K562 (cell line): ENCODE results near the gene DUS3L.

Experiments
- ELF2 ChIP-seq: fragments of 250-450 bp; sonication (Bioruptor Pico); IDR thresholded peaks from 2 replicates; pipeline ENCODE4 v1.5.0; 2021; ENCODE audit warnings: mild to moderate bottlenecking
- IFI16 ChIP-seq: fragments of 250-450 bp; sonication (Bioruptor Pico); IDR thresholded peaks from 2 replicates; pipeline ENCODE4 v2.1.2; 2022; ENCODE audit warnings: mild to moderate bottlenecking, inconsistent platforms
- NFYB ChIP-seq: IDR thresholded peaks from 2 replicates; pipeline ENCODE4 v1.6.1; 2011; ENCODE audit warnings: mild to moderate bottlenecking, moderate library complexity; ENCODE audit not compliant: insufficient read length; ENCODE audit errors: extremely low read depth
- POLR2AphosphoS2 ChIP-seq: IDR thresholded peaks from 2 replicates; pipeline ENCODE4 v1.6.1; 2012; ENCODE audit warnings: low read length, improper control_type of control experiment
- RBM39 ChIP-seq: fragments of 200-400 bp; formaldehyde crosslinking; optimal IDR thresholded peaks from 2 replicates; pipeline ENCODE3; 2018; ENCODE audit warnings: low read depth, low read length
- SP1 ChIP-seq: sonication (generic); formaldehyde crosslinking; IDR thresholded peaks from 2 replicates; pipeline ENCODE4 v1.8.1; 2022; ENCODE audit warnings: mild to moderate bottlenecking, missing genetic modification reagents
- SREBF2 ChIP-seq: sonication (generic); formaldehyde crosslinking; IDR thresholded peaks from 2 replicates; pipeline ENCODE4 v1.4.0; 2020; ENCODE audit warnings: mild to moderate bottlenecking, missing genetic modification reagents
- TBP ChIP-seq: optimal IDR thresholded peaks from 2 replicates; pipeline ENCODE3; 2011; ENCODE audit warnings: low read depth, low read length, improper control_type of control experiment
- TCF7 ChIP-seq: sonication (generic); IDR thresholded peaks from 2 replicates; pipeline ENCODE4 v1.6.1; 2016; ENCODE audit warnings: antibody characterized with exemption, borderline replicate concordance
- ZNF384 ChIP-seq: IDR thresholded peaks from 2 replicates; pipeline ENCODE4 v1.6.1; 2012; ENCODE audit warnings: low read depth, low read length, improper control_type of control experiment
- TF ChIP-seq, protein P1 (sequence below), 3 experiments: IDR thresholded peaks in 2 of 3; conservative IDR thresholded peaks in 1 of 3; 2 replicates each; pipeline ENCODE4 v1.5.1; 2011 to 2012; ENCODE audit warnings: low read length in 3 of 3, mild to moderate bottlenecking in 3 of 3, control low read depth in 2 of 3, improper control_type of control experiment in 1 of 3, inconsistent platforms in 1 of 3, low read depth in 1 of 3, mixed read lengths in 1 of 3, moderate library complexity in 1 of 3; ENCODE audit not compliant: insufficient read depth in 2 of 3
- TF ChIP-seq, protein P2 (sequence below): IDR thresholded peaks from 2 replicates; pipeline ENCODE4 v1.6.1; 2016; ENCODE audit warnings: missing genetic modification characterization, missing compliant biosample characterization

DNA sequence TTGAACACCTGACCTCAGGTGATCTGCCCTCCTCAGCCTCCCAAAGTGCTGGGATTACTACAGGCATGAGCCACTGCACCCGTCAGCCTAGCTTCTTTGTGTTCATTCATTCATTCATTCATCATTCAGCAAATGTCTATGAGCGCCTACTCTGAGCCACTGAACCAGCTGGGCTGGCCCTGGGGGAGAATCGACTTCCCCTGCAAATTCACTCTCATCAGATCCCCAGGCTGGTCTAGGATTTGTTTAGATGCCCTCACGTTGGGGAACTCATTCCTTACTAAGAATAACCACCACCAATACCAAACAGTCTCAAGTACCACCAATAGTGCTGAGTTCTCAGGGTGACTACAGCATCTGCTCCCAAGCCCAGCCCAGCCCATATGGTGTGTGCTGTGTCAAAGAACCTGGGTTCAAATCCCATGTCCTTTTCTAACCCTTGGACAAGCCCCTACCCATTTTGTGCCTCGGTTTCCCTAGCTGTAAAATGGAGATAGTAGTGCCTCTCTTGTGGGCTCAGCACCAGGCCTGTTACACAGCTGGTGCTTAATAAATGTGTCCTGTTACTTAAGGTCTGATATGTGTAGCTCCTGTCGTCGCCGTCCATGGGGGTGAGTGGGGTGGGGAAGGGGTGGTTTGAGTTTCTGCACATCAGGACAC is 30.7 kb upstream of the DUS3L start:
- TF ChIP-seq RBM39 (no peak), NFYB (no peak), SREBF2 (no peak), ZNF384 (no peak), ELF2 (CRISPR knock-in tag) (no peak), TCF7 (no peak), TBP (peak; percentile 77), POLR2AphosphoS2 (no peak), SP1 (CRISPR knock-in tag) (no peak), IFI16 (CRISPR knock-in tag) (no peak)
- TF ChIP-seq, protein P1, sequence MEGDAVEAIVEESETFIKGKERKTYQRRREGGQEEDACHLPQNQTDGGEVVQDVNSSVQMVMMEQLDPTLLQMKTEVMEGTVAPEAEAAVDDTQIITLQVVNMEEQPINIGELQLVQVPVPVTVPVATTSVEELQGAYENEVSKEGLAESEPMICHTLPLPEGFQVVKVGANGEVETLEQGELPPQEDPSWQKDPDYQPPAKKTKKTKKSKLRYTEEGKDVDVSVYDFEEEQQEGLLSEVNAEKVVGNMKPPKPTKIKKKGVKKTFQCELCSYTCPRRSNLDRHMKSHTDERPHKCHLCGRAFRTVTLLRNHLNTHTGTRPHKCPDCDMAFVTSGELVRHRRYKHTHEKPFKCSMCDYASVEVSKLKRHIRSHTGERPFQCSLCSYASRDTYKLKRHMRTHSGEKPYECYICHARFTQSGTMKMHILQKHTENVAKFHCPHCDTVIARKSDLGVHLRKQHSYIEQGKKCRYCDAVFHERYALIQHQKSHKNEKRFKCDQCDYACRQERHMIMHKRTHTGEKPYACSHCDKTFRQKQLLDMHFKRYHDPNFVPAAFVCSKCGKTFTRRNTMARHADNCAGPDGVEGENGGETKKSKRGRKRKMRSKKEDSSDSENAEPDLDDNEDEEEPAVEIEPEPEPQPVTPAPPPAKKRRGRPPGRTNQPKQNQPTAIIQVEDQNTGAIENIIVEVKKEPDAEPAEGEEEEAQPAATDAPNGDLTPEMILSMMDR (IDR thresholded peaks at IDR 0.05 in 2 of 3, conservative IDR thresholded peaks at IDR 0.05 in 1 of 3; ENCODE audit: insufficient read depth in 2 of 3, low read depth in 1 of 3, low read length in 3 of 3): no peak
- TF ChIP-seq, protein P2, sequence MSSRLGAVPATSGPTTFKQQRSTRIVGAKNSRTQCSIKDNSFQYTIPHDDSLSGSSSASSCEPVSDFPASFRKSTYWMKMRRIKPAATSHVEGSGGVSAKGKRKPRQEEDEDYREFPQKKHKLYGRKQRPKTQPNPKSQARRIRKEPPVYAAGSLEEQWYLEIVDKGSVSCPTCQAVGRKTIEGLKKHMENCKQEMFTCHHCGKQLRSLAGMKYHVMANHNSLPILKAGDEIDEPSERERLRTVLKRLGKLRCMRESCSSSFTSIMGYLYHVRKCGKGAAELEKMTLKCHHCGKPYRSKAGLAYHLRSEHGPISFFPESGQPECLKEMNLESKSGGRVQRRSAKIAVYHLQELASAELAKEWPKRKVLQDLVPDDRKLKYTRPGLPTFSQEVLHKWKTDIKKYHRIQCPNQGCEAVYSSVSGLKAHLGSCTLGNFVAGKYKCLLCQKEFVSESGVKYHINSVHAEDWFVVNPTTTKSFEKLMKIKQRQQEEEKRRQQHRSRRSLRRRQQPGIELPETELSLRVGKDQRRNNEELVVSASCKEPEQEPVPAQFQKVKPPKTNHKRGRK (tag): no peak
